Activated CD4-positive, alpha-beta T cell treated with anti-CD3 and anti-CD28 coated beads, Interleukin-10, Interleukin-2, amounts not matched to agents 100 ng/mL and 50 ng/mL, durations not matched to agents 16 hours and 8 hours (primary cell): ENCODE results near the gene PLK3.
"Not testable (repeated sequence)": the region's sequence is repeated elsewhere in the genome, so short reads cannot be mapped to it uniquely, and the experiment has no call there.

Experiments
- DNase-seq: peaks from one replicate; pipeline ENCODE4 v3.0.0-alpha.2; 2020

The PLK3 gene

DNA sequence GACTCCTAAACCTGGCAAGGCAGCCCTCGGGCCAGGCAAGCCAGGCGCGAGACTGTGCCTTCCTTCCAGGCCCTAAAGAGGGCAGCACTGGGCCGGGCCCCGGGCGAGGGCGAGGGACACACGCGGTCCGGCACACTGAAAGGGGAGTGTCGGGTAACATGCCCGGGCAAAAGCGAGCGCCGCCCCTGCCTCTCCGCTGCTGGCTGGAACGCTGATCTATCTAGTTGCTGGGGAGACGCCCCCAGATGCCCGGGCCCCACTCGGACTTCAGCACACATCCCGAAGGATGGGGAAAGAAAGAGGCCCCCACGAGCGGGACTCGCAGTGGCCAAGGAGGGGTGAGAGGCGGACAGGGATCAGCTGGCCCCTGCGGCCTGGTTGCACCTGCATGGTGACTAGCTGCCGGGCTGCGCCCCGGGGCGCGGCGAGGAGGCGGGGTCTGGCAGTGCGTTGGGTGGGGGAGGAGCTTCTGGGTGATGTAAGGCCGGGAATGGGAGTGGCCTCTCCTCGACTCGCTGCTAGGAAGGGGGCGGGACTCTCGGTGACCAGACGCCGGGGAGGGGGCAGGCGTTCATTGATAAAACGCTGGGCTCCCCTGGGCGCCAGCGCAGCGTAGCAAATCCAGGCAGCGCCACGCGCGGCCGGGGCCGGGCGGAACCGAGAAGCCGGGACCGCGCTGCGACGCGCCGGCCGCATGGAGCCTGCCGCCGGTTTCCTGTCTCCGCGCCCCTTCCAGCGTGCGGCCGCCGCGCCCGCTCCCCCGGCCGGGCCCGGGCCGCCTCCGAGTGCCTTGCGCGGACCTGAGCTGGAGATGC lies at the start of gene PLK3:
Gene PLK3 (plus strand): TSS at position 608 of the 815 bp plus-strand sequence. CDS start 87 bp downstream, at position 695.
- peak; percentile 99 for DNase-seq

DNA sequence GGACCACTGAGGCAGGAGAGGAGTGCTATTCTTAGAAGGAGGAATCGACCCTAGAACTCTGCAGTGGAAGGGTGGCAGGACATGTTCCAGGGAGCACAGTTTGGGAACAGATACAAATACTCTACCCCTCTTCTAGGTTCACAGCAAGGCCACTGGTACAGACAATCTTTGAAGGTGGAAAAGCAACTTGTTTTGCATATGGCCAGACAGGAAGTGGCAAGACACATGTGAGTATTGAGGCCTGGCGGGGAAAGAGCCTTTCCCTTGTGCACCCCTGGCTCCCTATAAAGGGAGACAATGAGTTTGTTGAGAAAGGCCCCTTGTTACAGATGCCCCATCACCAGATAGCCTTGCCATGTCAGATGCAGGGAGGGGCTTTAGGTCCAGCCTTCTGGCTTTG lies 42.8 kb upstream of the PLK3 start:
- DNase-seq, result no peak

DNA sequence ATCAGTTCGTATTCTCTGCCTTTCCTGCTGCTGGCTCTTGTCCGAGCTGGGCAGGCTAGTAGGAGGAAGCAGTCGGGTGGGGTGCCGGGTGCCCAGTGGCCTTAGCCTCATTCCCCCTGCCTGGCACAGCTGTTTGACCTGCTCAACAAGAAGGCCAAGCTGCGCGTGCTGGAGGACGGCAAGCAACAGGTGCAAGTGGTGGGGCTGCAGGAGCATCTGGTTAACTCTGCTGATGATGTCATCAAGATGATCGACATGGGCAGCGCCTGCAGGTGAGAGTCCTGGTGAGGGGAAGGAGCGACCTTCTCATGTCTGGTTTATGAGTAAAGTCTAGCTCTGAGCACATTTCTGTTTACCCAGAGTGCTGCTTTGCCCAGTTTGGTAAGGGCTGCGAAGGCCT lies 41.1 kb upstream of the PLK3 start:
- DNase-seq, result no peak

DNA sequence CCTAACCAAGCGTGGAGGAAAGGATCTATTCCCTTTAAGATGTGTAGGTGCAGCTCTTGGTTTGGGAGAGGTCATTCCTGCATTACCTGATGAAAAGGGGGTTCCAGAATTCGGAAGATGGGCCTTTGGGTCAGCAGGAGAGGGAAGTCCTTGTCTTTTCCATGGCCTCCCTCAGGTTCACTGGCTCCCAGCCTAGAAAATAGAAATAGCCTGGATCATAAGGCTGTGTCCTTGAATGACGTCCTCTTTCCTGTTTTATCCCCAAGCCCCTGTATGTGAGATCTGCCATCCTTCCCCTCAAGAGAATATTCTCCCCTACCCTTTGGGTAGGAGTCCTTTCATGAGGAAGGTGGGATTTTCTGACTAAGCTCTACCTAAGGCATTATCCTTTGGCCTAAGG lies 39.3 kb upstream of the PLK3 start:
- no peak for DNase-seq

DNA sequence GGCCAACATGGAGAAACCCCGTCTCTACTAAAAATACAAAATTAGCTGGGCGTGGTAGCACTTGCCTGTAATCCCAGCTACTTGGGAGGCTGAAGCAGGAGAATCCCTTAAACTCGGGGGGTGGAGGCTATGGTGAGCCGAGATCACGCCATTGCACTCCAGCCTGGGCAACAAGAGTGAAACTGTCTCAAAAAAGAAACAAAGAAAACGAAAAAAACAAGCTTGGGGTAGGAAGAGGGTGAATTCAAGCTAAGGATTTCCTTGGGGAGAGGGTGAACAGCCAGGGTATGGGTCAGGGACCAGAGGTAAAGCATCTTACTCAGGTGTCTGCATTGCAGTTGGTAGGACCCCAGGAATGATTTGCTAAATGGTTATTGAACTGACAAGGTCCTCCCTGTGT lies 33.8 kb upstream of the PLK3 start:
- not testable (repeated sequence) for DNase-seq

DNA sequence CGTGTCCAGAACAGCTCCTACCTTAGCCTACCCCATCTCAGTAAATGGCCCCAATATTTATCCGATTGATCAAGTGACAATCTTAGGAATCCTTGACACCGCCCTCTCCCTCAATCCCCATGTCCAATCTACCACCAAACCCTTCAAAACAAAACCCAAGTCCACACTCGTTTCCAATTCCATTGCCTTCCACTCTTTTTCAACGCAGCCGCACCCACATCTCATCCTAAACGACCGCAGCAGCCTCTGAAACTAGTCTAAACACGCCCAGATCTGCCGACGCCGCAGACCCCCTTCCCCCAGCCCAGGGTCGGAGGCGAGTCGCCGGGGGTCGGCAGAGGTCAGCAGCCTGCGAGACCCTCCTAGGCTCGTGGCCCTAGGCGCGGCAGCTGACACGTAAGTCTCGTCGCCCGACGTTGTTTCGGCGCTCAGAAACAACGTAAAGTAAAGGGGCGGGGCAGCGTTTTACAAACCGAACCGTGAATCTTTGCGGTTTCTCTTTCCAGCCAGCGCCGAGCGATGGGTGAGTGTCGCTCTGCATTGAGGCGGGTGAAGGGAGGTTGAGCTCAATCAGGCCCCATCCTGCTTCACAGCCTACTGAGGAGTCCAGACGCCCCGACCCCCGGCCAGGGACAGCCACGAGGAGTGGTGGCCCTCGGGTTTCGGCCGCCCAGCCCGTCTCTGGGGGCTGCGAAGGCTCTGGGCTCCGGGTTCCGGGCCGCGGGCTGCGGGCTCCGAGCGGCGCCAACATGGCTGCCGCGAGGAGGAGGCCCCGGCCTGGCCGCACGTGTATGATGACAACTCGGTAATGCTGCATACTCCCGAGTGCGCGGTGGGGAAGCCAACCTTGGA lies 24.9 kb upstream of the PLK3 start, which contains the start of gene RPS8:
Gene RPS8 (plus strand): TSS at position 463 of the 852 bp plus-strand sequence. CDS start 57 bp downstream, at position 520.
- peak; percentile 95 for DNase-seq

DNA sequence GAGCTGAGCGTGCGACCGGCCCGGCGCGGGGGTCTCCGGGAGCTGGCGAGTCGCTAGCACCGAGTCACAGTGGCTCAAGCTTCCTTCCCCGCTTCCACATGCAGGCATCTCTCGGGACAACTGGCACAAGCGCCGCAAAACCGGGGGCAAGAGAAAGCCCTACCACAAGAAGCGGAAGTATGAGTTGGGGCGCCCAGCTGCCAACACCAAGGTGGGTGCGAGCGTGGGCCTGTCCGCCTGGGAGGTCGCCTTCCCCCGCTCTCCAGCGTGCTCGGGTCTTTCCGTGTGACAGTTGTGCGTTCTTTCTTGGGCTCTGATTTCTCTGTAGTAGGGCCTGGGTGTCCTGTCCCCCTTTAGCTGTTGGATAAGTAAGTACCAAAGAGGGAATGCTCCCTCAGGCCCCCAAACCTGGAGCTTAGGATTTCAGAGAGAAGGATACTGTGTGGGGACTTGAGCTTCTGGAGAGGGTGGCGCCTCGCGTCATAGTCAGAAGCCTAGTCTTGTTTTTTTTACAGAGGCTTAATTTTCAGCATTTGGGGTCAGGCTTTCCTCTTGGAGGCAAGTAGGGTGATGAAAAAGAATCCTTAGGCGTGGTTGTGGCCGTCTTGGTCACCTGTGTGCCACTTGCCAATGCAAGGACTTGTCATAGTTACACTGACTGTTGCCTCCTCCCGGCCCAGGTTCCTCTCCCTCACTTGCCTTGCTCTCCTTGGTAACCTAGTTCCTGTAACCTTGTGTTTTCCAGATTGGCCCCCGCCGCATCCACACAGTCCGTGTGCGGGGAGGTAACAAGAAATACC lies 24.0 kb upstream of the PLK3 start:
- DNase-seq, result peak; percentile 45

DNA sequence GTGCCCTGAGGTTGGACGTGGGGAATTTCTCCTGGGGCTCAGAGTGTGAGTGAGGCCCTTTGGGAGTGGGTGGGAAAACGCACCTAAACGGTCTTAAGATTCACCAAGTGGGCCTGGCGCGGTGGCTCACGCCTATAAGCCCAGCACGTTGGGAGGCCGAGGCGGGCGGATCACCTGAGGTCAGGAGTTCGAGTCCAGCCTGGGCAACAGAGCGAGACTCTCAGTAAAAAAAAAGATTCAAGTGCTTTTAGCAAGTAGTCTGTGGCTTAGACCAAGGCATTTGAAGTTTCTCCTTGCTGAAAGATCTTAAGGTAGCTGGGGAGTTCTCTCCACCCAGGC lies 23.5 kb upstream of the PLK3 start:
- DNase-seq, result peak; percentile 25

DNA sequence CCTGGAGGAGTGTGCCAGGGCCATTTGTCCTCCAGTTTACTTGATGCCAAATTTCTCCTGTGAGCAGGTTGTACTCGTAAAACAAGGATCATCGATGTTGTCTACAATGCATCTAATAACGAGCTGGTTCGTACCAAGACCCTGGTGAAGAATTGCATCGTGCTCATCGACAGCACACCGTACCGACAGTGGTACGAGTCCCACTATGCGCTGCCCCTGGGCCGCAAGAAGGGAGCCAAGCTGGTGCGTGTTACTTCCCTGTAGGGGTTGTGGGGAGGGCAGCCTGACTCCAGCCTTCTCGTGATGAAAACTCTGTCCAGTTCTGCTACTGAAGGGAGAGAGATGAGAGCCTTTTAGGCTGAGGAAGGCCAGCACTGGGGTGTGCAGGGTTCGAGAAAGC lies 22.6 kb upstream of the PLK3 start:
- DNase-seq, result no peak

DNA sequence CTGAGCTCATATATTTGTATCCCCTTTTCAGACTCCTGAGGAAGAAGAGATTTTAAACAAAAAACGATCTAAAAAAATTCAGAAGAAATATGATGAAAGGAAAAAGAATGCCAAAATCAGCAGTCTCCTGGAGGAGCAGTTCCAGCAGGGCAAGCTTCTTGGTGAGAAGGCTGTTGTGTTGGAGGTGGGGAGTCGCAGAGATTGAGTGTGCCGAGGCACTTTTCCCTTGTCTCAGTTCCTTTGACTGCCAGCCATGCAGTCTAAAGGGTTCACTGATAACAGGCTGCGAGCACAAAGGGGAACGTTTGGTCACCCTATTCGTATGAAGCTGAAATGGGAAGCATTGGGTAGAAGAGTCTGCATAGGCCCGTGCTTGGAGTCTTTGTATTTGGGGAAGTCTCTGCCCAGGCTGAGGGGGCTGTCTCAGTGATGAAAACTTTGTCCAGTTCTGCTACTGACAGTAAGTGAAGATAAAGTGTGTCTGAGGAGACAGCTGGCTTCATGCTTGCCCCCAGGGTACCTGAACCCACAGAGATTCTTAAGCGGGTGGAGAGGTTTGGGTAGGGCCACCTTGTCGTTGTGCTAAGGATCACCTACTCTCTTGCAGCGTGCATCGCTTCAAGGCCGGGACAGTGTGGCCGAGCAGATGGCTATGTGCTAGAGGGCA lies 22.1 kb upstream of the PLK3 start:
- no peak for DNase-seq

DNA sequence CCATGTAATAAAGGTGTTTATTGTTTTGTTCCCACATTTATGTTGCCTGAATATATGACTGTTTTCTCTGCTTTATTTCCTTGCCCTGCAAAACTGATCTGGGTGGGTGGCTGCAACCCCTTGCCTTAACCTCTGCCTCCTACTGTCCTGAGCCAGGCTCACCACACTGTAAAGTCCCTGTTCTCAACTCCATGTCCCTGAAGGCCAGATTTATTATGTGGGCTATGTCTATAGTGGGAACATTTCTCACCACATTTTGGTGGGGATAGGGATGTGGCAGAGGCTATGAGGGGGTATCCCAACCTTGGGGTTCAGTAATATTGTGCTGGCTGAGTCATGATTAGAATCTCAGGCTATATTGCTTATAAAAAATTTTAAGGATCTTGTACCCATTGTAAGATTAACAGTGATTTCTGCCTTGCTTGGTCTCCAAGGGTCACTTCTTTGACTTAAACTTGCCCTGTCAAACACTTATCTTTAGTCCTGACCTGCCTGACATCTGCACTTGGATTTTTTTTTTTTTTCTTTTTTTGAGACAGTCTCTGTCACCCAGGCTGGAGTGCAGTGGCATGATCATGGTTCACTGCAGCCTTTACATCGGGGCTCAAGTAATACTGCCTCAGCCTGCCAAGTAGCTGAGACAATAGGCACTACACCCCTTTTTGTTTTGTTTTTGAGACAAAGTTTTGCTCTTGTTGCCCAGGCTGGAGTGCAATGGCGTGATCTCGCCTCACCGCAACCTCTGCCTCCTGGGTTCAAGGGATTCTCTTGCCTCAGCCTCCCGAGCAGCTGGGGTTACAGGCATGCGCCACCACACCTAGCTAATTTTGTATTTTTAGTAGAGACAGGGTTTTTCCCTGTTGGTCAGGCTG lies 21.2 kb upstream of the PLK3 start:
- DNase-seq, result no peak

DNA sequence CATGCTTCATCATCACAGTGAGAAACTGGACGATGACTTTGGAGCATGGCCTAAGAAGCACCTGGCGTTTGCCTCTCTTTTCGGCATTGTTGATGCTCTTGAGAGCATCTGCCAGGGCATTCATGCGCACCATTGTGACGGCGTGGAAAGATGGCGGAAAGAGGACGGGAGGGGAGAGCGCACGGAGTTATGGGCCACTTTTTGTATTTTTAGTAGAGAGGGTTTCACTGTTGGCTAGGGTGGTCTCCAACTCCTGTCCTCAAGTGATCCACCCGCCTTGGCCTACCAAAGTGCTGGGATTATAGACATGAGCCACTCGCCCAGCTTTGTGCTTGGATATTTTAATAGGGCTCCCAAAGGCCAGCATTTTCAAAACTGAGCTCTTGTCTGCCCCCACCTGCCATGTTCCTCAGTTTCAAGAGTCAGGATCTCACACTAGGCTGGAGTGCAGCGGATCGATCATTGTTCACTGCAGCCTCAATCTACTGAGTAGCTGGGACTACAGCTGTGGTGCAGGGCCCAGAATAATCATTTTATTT lies 19.5 kb upstream of the PLK3 start:
- no peak for DNase-seq

DNA sequence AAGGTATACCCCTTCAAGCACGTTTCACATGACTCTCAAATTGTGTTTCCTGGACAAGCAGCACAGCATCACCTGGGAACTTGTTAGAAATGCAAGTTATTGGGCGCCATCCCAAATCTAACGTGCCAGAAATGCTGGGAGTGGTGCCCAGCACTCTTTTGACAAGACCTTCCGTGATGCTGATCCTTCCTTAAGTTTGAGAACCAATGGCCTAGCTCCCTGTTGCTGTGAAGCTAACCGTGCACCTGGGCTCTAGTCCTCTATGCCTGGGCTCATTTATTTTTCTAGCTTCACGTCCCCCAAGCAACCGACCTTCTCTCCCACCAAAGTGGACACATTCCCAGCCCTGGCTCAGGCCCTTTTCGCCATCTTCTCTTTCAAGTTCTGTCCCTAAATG lies 16.5 kb upstream of the PLK3 start:
- no peak for DNase-seq

DNA sequence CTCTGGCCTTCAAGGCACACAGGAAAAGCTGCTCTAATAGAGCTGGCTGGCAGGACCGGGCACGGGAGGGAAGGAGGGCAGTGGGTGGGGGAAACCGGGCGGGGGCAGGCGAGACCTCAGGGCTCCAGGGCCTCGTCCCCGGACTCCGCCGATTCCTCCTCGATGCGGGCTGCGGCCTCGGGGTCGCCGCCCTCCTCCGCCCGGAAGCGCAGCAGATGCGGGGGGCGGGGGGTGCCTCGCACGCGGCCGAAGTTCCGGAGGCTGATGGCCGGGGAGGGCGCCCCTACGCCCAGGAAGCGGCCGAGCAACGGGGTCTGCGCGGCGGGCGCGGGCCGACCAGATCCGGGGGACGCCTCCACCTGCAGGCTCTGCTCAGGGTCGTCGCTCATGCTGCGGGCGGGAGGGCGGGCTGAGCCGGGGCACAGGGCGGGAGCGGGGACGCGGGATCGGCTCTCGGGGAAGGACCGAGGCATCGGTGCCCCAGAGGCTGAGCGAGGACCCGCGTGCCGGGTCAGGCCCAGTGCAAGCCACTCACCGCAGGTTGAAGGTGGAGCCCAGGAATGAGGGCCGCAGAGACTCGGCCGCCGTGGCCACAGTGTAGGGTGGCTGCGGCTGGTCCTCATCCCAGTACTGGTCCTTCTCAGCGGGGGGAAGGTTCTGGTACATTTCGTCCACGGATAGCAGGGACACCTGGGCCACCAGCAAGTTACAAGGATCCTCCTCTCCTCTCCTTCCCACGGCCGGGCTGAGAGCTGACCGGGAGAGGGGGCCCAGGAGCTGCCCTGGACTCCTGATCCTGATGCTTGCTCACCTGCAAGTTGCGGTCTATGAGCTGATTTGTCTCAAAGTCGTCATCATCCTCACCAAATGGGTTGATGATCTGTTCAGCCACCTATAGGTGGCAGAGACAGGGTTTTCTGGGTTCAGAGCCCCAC lies 15.8 kb upstream of the PLK3 start:
- no peak for DNase-seq

DNA sequence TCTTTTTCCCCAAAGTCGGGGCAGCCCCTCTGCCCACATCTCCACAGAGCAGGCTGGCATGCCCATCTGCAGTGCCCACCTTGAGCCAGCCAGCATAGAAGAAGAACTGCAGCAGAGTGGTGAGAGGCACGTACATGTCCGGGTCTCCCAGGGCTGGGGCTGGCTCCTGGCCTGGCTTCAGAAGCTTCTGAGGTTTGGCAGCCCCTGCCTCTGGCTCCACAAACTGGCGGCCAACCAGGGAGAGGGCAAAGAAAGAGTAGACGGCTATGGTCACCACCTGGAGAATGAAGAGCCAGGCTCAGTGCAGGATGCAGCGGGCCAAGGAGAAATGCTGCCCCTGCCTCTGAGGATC lies 15.2 kb upstream of the PLK3 start:
- no peak for DNase-seq

DNA sequence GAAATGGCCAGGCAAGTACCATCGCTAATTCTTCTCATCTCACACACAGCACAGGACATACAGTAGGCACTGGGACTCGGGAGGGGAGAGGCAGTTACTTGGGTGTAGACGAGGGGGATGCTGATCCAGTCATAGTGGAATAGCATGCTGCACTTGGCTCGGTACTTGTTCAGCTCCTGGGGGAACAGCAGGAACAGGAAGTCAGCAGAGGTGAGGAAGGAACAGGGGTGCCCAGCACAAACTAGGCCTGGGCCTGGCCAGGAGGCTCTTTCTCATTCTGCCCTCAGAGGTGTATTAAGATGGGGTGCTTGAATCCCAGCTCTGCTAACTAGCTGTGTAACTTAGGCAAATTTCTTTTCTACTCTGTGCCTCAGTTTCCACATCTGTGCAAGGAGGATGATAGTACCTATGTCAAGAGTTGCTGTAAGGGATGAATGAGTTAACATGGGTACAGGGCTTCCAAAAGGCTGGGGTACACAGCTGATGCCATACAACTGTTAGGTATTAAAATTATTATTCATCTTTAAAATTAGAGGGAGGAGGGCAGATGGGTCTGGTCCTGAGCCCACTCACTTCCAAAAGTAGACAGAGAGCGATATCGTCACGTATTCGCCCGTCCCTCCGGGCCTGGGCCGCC lies 14.6 kb upstream of the PLK3 start:
- DNase-seq, result no peak

DNA sequence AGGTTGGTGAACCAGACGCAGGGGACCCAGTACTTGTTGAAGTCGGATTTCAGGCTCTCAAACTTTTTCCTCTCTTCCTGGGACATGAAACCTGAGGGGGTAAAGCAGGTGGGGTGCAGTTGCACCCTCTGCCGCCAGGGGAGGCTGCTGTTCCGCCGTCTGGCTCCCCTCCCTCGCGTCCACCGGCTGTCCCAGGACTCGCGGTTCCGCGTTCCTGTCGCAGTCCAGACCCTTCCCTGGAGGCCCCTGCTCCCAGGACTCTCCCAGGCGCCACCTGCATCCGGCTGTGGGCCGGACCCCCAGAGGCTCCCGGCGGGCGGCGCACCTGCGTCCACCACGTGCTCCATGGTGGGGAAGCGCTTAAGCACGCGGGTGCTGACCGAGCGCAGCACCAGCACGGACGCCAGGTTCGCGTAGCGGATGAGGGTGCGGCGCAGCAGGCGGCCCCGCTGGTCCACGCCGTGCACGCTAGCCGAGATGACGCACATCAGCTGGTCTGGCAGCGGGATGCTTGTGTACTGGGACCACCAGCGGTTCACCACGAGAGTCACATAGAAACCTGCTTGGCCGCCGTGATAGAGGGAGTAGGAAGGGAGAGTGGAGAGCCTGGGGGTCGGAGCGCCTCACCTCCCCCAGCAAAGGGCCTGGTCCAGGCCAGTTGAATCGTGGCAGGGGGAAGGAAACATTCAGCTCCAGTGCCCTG lies 13.9 kb upstream of the PLK3 start:
- peak; percentile 78 for DNase-seq

DNA sequence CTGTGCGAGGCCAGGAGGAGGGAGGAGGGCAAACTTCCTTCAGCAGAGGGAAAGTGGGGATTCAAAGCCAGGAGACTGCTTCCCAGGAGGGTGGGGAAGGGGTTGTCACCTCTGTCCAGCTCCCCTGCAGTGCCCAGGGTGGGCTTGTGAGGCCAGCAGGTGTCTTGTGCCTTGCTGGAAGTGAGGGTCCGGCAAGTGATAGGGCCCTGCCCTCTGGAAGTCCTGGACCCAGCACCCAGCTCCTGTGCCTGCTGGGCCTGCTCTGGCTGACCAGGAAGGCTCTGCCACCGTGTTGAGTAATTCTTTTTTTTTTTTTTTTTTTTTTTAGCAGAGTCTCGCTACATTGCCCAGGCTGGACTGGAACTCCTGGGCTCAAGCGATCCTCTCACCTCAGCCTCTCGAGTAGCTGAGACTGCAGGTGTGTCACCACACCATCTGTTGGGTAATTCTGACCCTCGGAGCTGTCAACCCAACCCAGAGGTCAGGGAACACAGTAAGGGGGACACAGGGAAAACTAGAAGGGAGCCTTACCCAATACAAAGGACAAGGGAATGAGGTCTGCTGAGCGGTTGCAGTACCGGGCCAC lies 13.2 kb upstream of the PLK3 start:
- DNase-seq, result no peak

DNA sequence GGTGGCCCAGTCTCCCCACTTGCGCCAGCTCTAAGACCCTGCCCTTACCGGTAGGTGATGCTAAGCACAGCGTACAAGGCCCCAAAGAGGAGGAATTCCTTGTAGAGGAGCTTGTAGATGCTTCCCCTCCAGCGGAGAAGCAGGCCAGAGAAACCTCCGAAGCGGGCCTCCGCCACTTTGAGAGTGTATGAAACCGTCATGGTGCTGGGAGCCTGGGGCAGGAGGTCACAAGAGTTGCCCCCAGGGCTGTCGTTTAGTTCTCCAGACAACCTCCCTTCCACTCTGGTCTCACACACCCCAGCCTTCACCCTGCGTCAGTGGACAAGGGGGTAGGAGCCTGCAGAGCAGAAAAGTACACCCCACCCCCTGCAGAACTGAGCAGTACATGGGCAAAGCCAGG lies 12.7 kb upstream of the PLK3 start:
- no peak for DNase-seq
